ENCODE results near the gene CFDP1. TPM values are rescaled to one million over a fixed set of nuclear protein-coding genes. Genes with fewer than 3 reads are reported as not detected.
A peak's percentile ranks its signal among the peaks of the same experiment; 100 is the strongest.

CFDP1 gene
- total RNA-seq, 4 donors from 2014 or later, result 42.4 to 49.5 (median 44.0) TPM

DNA sequence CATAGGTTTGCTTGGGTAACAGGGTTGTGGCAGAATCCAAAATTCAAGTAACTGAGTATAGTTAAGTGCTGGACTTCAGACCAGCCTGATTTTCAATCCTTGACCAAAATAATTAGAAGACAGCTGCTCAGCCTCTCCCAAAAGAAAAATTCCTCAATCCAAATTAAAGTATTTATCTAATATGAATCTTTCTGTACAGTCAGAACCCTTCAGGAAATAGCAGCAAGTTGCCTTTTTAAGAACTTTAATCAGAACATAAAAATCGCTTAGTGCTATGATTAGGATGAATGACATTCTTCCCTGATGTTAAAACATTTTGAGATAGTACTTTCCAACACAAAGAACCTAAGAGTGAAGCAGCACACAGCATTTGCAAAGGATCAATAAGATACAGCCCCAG is 50.2 kb downstream of the CFDP1 start:
- no peak overlapping the region for H3K4me3 ChIP-seq
- TF ChIP-seq, protein P1, sequence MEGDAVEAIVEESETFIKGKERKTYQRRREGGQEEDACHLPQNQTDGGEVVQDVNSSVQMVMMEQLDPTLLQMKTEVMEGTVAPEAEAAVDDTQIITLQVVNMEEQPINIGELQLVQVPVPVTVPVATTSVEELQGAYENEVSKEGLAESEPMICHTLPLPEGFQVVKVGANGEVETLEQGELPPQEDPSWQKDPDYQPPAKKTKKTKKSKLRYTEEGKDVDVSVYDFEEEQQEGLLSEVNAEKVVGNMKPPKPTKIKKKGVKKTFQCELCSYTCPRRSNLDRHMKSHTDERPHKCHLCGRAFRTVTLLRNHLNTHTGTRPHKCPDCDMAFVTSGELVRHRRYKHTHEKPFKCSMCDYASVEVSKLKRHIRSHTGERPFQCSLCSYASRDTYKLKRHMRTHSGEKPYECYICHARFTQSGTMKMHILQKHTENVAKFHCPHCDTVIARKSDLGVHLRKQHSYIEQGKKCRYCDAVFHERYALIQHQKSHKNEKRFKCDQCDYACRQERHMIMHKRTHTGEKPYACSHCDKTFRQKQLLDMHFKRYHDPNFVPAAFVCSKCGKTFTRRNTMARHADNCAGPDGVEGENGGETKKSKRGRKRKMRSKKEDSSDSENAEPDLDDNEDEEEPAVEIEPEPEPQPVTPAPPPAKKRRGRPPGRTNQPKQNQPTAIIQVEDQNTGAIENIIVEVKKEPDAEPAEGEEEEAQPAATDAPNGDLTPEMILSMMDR (IDR thresholded peaks at IDR 0.05), result no peak
- TF ChIP-seq POLR2A (IDR thresholded peaks at IDR 0.05; ENCODE audit: low read depth) (no peak), POLR2AphosphoS5 (IDR thresholded peaks at IDR 0.05) (no peak), EP300 (IDR thresholded peaks at IDR 0.05) (no peak)
- 69% methylated on average over 1 of the region's 1 CpG for WGBS
- H3K27me3 ChIP-seq, result no peaks in the 10 kb centered on the region
- no peaks in the 10 kb centered on the region for H3K9me3 ChIP-seq
- intact Hi-C loops (cut with DNase I), result no loop called here
- peaks cover 5 to 18% (median 11%) of the 10 kb centered on the region in 4 donors for H3K4me1 ChIP-seq
- H3K36me3 ChIP-seq, result peaks cover 0 to 10% (median 4%) of the 10 kb centered on the region in 4 donors
- H3K27ac ChIP-seq (replicated peaks in 1 of 4), result no peak overlapping the region
- DNase-seq (ENCODE audit: extremely low spot score), result no peak

DNA sequence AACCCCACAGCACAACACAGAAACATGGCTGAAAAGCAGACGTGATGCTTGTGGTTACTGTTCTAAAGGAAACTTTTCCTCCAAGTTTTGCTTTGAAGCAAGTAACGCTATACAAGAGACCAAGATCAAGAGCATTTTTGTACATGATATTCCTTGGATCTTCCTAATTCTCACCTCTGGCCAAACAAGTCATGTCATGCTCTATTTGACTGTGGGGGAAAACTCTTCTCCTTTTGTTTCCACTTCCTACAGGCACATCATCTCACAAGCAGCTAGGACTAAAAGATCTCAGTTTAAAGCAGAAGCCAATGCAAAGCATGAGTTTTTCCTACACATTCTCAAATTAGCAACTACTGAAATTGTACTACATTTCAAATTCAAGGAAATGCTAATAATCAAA is 50.7 kb downstream of the CFDP1 start:
- no peak overlapping the region for H3K27ac ChIP-seq (replicated peaks in 1 of 4)
- no peaks in the 10 kb centered on the region for H3K9me3 ChIP-seq
- peaks cover 8 to 23% (median 16%) of the 10 kb centered on the region in 4 donors for H3K4me1 ChIP-seq
- TF ChIP-seq EP300 (IDR thresholded peaks at IDR 0.05) (no peak), POLR2A (IDR thresholded peaks at IDR 0.05; ENCODE audit: low read depth) (no peak), POLR2AphosphoS5 (IDR thresholded peaks at IDR 0.05) (no peak)
- TF ChIP-seq, protein P1 (IDR thresholded peaks at IDR 0.05), result no peak
- intact Hi-C loops (cut with DNase I), result no loop called here
- H3K4me3 ChIP-seq, result no peak overlapping the region
- DNase-seq (ENCODE audit: extremely low spot score), result no peak
- H3K27me3 ChIP-seq, result no peaks in the 10 kb centered on the region
- 94% methylated on average over 2 of the region's 2 CpGs for WGBS
- H3K36me3 ChIP-seq, result peaks cover 0 to 9% (median 4%) of the 10 kb centered on the region in 4 donors

DNA sequence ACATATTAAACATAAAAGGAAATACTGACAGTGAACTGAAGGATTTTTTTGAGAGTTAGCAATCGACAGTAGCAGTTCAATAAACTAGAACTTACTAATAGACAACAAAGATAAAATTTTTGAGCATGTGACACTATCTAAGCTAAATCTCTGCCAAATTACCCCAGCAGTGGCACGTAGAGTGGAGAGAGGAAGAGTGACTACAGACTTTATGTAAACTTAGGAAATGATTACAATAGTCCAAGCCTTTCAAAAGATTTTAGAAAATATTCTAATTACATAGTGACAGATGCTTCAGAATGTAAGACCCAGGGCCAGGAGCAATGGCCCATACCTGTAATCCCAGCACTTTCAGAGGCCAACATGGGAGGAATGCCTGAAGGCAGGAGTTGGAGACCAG is 52.4 kb downstream of the CFDP1 start:
- DNase-seq (ENCODE audit: extremely low spot score), result no peak
- intact Hi-C loops (cut with DNase I), result no loop called here
- TF ChIP-seq POLR2A (IDR thresholded peaks at IDR 0.05; ENCODE audit: low read depth) (no peak), EP300 (IDR thresholded peaks at IDR 0.05) (no peak), POLR2AphosphoS5 (IDR thresholded peaks at IDR 0.05) (no peak)
- TF ChIP-seq, protein P1 (IDR thresholded peaks at IDR 0.05), result no peak
- Histone ChIP-seq H3K27me3 (no peaks in the 10 kb centered on the region), H3K4me3 (no peak overlapping the region), H3K4me1 (peaks cover 12 to 26% (median 18%) of the 10 kb centered on the region in 4 donors), H3K9me3 (no peaks in the 10 kb centered on the region), H3K36me3 (peaks cover 0 to 11% (median 2%) of the 10 kb centered on the region in 4 donors), H3K27ac (replicated peaks in 1 of 4) (no peak overlapping the region)
- 68% methylated on average over 2 of the region's 2 CpGs for WGBS

DNA sequence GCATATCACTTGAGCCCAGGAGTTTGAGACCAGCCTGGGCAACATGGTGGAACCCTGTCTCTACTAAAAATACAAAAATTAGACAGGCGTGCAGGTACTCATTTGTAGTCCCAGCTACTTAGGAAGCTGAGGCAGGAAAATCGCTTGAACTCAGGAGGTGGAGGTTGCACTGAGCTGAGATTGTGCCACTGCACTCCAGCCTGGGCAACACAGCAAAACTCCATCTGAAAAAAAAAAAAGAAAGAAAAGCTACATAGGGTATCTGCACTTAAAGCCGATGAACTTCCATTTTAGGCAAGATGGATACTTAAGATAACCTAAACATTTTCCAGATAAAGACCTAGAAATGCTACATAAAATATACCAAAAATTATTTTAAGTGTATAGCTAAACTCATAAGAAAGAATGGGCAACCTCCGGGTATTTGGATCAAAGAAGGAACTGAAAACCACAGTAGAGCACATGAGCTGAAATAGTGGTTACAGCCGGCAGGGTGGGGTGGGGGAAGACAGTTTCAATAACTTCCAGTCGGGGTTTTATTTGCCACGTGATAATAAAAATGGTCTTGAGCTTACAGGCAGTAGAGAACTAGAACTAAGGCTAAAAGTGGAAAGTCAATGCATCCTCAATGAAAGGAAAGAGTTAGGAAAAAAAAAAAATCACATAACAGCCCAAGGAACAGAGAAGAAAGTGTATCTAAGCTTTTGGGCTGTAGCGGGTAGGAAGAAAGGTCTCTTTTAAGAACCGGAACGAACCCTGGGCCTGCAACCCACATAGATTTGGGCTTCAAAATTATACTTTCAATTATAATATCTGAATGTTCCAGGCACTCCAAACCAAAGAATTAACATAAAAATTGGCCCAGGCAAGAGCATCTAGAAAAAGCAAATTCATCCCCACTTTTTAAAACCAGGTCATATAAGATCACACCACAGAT is 53.1 kb downstream of the CFDP1 start:
- H3K36me3 ChIP-seq, result peaks cover 0 to 14% (median 4%) of the 10 kb centered on the region in 4 donors
- peaks cover 9 to 22% (median 13%) of the 10 kb centered on the region in 4 donors for H3K4me1 ChIP-seq
- WGBS, result 70% methylated on average over 10 of the region's 10 CpGs
- H3K4me3 ChIP-seq, result no peak overlapping the region
- DNase-seq (ENCODE audit: extremely low spot score), result no peak
- H3K9me3 ChIP-seq, result no peaks in the 10 kb centered on the region
- no peaks in the 10 kb centered on the region for H3K27me3 ChIP-seq
- intact Hi-C loops (cut with DNase I), result no loop called here
- TF ChIP-seq POLR2A (IDR thresholded peaks at IDR 0.05; ENCODE audit: low read depth), result no peak
- TF ChIP-seq POLR2AphosphoS5 (IDR thresholded peaks at IDR 0.05), result no peak
- TF ChIP-seq, protein P1 (IDR thresholded peaks at IDR 0.05), result no peak
- no peak for TF ChIP-seq EP300 (IDR thresholded peaks at IDR 0.05)
- H3K27ac ChIP-seq (replicated peaks in 1 of 4), result peak overlapping the region in 1 of 4 donors; percentile 4
